ENCODE measurements around the gene C11orf24.

GRCh38 chr11:68275721-68276507 lies 4.1 kb upstream of the C11orf24 start:
- TF ChIP-seq POLR2A (IDR thresholded peaks at IDR 0.05; ENCODE audit: control extremely low read depth in 1 of 2, low read depth in 2 of 2, low read length in 2 of 2) (no peak), ATF3 (IDR thresholded peaks at IDR 0.05; ENCODE audit: insufficient read depth, low read depth, low read length) (no peak), E2F6 (IDR thresholded peaks at IDR 0.05) (no peak), CTCF (IDR thresholded peaks at IDR 0.05; ENCODE audit: control extremely low read depth in 1 of 3, insufficient read depth in 1 of 3, low read depth in 1 of 3, low read length in 3 of 3) (no peak), CBX8 (IDR thresholded peaks at IDR 0.05; ENCODE audit: borderline replicate concordance, low read depth, low read length) (no peak)
